Measurements from ENCODE around the gene RAE1.

- TF ChIP-seq GATA2 (IDR thresholded peaks at IDR 0.05; ENCODE audit: low read depth, low read length) (no peak), GATA3 (IDR thresholded peaks at IDR 0.05; ENCODE audit: low read depth, low read length) (no peak)
Observed at GRCh38 chr20:57369596-57369995, 18.5 kb downstream of the RAE1 start.
